ENCODE data around the gene RASAL2. TPM values are rescaled to one million over a fixed set of nuclear protein-coding genes. Genes with fewer than 3 reads are reported as not detected.
"Not testable (repeated sequence)": the region's sequence is repeated elsewhere in the genome, so short reads cannot be mapped to it uniquely, and the experiment has no call there.

RASAL2 gene
- total RNA-seq, 1 donor from 2014 or later: 17.3 TPM

DNA sequence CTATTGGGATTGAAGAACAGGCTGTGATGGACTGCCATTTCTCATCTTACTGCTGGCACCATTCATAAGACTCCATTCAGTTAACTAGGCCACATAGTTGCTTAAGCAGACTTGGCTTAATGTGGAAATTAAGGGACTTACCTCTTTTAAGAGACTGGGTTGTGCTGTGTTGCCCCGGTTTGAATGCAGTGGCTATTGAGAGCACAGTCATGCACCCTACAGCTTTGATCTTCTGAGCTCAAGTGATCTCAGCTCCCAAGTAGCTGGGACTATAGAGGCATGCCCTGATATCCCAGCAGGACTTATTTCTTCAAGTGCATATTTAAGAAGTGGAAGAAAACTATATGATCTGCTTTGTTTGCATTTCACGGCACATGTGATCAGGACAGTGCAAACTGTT lies 181.1 kb downstream of the RASAL2 start:
- no peak for DNase-seq (ENCODE audit: low spot score)

DNA sequence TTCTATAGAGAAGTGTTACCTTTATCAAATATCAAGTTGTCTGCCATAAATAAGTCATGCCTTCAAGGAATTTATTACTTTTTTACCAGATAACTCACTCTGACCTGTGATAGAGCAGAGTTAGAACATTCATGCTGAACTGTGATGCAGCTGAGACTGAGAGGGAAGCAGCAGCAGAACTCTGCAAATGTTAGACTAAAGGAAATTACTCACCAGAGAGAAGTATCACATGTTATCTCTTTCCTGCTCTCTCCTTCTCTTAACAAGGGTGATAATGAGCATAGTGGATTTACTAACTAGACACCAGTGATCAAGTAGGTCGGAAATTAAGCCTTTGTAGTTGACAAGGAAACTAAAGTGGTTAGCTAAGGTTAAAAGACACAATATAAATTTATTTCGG lies 181.6 kb downstream of the RASAL2 start:
- DNase-seq (ENCODE audit: low spot score): no peak

DNA sequence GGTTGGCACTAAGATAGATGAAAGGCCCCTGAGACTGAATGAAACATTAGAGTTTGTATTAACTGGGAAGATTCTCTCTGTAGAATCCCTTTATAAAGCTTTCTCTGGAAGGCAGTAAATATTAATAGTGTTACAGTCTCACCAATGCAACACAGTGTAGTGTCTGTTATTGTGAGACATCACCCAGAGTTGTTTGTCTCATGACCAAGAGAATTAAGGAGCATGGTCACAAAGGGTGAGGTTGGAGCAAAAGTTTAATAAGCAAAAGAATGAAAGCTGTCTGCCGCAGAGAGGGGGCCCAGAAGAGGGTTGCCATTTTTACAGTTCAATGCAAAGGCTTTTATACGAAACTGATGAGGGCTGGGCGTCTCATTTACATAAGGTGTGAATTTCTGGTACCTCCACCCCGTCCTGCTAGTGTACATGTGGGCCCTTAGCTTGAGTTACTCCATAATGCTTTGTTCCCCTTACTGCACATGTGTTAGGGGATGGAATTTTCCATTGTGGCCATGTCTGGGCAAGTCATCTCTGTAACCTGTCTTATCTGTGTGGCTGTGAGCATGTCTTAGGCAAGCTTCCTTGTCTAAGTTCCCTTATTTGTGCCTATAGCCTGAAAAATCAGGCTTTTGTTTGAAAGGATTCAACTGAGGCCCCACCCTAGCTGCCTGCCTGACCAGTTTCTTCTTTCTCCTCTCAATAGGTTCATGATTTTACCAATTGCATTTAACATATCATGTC lies 184.1 kb downstream of the RASAL2 start:
- no peak for DNase-seq (ENCODE audit: low spot score)

DNA sequence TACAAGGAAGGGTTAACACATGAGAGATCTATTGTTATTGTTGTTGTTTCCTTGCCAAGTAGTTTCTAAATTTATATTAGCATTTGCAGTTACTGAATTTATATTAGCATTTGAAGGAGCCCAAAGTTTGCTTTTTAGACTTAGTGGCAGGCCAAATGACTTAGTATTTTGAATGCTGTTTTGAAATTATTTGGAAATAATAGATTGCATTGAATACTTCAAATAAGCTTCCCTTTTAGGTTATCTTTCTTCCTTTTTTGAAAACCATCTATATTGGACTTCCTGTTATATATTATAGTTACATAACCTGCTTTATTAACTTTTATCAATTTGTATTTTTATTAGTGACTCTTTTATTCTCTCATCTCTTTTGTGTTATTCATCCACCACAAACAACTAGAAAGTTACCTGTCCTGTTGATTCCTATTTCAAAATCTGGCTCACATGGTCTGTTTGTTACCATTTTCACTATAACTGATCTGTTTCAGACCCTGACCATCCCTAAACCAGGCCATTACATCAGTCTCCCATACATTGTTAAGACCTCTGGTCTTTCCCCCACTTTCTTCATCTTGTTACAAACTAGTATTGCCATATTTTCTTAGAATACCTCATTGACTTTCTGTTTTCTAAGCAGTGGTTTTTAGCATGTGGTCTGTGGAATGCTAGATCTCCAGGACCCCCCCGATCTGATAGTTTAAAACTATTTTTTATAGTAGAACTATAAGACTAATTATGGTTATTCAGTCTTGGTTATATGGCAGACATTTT lies 185.2 kb downstream of the RASAL2 start:
- no peak for DNase-seq (ENCODE audit: low spot score)

DNA sequence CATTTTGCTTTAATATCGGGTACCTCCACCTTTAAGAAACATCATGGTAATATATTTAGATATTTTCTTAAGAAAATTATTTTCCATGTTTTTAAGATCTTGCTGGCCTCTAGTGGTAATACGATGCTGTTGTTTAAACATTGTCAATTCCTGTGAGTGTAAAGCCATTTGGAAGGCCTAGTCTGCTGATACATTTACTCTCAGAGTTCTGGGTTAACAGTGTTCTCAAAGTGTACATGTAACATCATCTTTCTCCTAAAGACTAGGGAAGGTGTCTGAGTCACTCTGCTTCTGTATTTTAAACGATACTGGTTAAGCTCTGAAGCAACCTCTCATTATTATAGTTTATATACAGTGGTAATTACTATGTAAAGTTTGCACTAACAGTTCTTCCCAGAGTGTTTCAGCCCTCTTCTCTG lies 189.1 kb downstream of the RASAL2 start:
- no peak for DNase-seq (ENCODE audit: low spot score)

DNA sequence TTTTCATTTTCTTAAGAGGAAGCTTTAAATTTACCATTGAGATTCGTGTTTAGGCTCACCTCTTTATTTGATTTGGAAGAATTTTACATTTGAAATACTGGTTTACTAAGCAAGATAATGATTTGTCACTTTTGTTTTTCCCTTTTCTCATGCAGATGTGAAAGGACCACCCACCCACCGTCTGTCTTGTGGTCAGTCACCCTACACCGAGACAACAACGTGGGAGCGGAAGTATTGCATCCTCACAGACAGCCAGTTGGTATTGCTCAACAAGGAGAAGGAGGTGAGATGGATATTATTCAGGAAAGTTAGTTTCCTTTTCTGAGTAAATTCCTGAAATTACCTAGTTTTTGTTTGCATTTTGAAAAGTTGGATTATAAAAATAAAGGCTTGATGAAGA lies 189.5 kb downstream of the RASAL2 start:
- DNase-seq (ENCODE audit: low spot score): no peak

DNA sequence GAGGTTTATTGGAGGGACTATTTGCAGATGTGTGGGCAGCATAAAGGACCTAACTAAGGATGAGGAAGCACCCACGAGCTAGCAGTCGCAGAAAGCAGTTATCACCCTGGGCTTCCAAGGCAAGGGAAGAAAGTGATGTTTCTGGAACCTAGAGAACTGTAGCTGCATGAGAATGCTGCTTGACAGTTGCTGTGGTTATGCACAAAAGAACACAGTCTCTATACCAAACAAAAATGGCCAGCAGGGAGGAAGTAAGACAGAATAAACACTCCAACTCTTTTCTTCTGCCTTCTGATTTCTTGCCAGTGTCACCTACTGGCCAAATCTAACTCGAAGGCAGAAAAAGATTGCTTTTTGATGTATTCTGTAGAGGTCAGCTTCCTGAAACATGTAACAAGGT lies 190.2 kb downstream of the RASAL2 start:
- DNase-seq (ENCODE audit: low spot score): no peak

DNA sequence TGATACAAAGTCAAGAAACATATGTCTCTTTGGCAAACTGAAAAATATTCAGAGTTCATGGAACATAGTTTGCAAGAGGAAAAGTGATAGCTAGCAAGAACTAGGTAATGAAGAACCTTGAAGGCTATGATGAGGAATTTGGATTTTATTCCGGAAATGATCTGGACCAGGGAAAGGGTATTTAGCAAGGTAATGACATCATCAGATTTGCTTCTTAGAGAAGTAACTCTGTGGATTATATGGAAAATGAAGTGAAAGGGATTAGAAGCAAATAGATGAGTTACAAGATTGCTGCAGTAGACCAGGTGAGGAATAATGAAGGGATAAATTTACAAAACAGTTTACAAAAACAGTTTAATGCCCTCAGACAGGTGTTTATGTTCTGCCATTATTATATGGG lies 197.3 kb downstream of the RASAL2 start:
- no peak for DNase-seq (ENCODE audit: low spot score)

DNA sequence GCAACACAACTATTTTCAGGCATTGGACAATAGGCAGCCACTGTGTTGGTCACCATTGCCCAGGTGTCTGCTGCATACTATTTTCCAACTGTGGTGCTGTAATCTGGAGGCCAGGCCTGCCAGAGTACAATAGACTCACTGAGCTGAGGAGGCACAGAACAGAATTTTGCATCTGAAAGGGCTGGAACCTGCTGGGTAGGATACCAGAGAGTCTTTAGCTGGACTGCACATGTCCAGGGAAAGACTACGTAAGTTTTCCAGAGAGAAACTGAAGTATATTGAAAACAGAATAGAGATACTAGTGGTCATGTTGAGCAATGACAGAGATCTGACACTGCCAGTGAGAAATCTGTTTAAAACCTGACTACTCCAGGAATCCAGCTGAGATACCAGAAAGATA lies 200.8 kb downstream of the RASAL2 start:
- DNase-seq (ENCODE audit: low spot score): no peak

DNA sequence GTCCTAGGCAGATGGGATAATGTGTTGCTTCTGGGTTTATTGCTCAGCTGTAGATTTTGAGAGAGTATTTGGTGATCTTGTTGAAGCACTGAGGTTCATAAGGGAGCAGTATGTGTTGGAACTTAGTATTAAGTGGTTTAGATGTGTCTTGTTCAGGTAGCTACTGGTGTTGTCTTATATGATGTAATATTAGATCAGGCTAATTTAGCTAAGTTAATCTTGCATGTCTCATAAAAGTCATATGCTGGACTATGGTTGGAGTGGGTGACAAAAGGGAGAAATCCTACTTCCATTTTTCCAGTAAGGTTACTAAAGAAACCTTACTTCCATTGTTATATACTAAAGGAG lies 206.4 kb downstream of the RASAL2 start:
- DNase-seq (ENCODE audit: low spot score): no peak

DNA sequence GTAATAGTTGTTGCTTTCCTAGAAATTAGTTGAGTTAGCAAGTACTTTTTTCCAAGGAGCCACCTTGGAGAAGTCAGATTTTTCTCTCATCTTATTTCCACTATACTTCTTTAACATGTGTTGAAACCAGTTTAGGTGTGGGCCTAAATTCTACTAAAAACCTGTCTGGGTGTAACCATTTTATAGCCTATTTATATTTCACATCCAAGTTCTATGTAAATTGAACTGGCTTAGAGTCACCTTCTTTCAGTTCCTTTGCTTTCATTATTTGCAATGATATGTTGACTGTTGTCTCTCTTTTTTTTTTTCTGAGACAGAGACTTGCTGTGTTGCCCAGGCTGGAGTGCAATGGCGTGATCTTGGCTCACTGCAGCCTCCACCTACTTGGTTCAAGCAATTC lies 207.2 kb downstream of the RASAL2 start:
- no peak for DNase-seq (ENCODE audit: low spot score)

DNA sequence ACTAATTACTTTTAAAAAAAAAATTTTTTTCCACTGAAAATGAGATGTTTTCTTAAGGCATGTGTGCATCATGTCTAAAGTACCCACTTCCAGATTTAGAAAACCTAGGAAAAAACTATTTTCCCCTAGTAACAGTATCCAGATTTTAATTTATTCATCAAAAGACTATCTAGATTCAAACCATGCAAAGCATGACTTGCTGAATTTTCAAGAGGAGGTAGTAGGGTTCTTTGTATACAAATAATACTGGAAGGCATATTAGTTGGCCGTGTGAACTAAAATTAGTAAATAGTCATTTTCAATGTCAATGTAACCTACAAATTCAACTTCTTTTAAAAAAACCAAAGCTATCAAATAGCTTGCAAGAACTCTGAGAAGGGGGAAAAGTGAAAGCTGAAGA lies 213.4 kb downstream of the RASAL2 start:
- DNase-seq (ENCODE audit: low spot score): no peak

DNA sequence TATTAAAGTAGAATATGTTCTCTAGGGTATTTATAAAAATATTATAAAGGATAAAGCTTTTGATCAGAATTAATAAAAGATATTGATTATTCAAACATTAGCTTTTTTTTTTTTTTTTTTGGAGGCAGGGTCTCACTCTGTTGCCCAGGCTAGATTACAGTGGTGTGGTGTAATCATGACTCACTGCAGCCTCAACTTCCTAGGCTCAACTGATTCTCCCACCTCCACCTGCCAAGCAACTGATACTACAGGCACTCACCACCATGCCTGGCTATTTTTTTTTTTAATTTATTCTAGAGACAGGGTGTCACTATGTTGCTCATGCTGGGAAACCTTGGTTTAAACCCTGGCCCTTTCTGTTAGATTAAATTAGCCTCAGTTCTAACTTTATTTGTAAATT lies 214.5 kb downstream of the RASAL2 start:
- DNase-seq (ENCODE audit: low spot score): no peak

DNA sequence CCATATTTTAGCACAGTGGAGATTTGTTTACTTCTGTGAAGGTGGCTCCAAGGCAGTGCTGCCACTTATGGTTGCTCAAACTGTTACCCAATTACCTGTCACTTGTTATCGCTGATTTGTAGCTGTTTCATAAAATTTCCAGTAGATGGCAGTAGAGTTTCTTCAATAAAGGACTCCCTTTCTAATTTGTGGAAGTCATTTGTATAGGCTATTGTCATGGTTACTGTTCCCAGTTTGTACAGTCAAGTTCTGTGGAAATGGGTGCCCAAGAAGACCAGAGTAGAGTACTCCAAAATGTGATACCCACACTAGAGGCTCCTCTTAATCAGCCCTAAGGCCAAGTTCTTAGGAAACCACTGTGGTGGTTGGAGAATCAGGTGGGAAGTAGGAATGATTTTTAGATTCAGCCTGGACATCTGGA lies 216.8 kb downstream of the RASAL2 start:
- no peak for DNase-seq (ENCODE audit: low spot score)

DNA sequence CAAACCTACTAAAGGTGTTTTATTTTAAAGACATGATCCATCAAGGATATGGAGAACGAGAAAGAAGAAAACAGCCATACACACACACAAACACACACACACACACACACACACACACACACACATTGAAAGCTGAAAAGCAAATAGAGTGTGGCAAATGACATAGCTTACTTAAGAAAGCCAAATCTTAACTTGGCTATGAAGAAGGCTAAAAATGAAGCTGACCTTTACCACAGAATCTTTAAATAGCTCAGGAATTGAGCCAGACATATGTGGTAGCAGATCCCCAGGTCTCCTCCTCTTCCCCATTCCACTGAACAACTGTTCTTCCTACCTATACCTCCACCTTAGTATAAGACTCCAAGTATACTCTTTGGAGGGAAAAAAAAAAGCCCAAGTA lies 217.3 kb downstream of the RASAL2 start:
- DNase-seq (ENCODE audit: low spot score): no peak

DNA sequence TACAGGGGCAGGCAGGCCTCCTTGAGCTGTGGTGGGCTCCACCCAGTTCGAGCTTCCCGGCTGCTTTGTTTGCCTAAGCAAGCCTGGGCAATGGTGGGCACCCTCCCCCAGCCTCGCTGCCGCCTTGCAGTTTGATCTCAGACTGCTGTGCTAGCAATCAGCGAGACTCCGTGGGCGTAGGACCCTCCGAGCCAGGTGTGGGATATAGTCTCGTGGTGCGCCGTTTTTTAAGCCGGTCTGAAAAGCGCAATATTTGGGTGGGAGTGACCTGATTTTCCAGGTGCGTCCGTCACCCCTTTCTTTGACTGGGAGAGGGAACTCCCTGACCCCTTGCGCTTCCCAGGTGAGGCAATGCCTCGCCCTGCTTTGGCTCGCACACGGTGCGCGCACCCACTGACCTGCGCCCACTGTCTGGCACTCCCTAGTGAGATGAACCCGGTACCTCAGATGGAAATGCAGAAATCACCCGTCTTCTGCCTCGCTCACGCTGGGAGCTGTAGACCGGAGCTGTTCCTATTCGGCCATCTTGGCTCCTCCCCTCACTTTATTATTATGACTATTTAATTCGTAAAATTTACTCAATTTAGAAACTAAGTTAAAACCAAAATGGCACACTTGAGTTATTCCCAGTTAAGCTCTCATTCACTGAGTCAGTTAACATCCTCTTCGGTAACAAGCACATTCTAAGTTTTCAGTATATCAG lies 226.5 kb downstream of the RASAL2 start:
- DNase-seq (ENCODE audit: low spot score): not testable (repeated sequence)

DNA sequence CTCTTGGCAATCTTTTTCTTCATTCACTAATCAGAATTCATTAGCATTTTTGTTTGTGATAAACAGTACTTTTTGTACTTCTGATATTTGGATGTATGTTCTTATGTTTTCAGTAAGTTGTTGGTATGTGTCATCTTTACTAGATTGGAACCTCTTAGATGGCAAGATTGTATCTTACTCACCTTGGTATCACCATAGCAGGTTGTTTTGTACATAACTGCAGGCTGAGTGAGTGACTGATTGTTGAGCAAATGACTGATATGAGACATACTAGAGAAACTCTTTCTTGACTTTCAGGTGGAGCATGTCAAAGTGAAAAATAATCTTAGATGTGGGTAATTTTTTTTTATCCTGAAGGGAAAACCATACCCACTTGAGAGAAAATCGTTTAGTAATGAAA lies 229.2 kb downstream of the RASAL2 start:
- no peak for DNase-seq (ENCODE audit: low spot score)

DNA sequence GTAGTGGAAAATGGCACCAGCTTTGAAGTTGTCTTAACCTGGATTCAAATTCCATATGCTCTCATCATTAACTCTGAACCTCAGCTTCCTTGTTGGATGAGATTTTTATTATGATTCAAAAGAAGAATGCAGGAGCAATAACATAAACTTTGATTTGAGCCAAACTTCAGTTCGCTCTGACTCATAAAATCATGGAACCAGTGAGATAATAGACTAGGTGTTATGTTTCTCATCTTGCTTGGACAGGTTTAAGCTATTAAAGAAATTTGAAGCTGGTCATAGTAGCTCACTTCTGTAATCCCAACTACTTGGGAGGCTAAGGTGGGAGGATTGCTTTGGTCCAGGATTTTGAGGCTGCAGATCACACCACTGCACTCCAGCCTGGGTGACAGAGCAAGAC lies 230.1 kb downstream of the RASAL2 start:
- no peak for DNase-seq (ENCODE audit: low spot score)

DNA sequence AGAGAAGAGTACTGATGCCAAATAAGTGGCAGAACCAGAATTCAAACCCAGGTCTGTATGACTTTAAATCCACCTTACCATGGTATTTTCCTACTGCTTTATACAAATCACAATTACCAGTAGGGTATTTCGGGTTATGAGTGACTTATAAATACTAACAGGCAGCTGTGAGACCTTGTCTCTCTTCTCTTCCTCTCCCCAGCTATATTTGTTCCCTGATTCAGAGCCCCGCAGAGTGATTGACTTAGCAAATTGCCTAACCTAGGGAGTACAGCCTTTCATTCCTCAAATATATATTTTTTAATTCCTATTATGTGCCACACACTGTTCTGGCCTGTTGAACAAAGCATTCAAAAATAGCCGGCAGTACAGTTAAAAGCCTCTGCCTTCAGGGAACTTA lies 234.8 kb downstream of the RASAL2 start:
- DNase-seq (ENCODE audit: low spot score): no peak

DNA sequence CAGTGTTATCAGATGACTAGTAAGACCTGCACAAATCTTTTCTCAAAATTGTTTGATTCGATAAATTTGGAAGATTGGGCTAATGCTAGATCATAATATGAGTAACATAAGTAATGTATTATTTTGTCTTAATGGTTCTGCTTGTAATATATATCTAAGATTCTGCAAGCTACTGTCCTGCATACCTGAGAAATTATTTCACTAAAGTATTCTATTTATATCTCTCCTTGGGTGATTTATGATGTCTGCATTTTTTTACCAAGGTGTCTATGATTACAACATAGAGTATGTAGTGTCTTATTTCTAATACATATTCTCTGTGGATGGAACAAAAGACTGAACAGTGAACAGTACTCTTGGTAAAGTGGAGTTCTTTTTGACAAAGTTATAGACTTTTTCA lies 236.2 kb downstream of the RASAL2 start:
- no peak for DNase-seq (ENCODE audit: low spot score)

DNA sequence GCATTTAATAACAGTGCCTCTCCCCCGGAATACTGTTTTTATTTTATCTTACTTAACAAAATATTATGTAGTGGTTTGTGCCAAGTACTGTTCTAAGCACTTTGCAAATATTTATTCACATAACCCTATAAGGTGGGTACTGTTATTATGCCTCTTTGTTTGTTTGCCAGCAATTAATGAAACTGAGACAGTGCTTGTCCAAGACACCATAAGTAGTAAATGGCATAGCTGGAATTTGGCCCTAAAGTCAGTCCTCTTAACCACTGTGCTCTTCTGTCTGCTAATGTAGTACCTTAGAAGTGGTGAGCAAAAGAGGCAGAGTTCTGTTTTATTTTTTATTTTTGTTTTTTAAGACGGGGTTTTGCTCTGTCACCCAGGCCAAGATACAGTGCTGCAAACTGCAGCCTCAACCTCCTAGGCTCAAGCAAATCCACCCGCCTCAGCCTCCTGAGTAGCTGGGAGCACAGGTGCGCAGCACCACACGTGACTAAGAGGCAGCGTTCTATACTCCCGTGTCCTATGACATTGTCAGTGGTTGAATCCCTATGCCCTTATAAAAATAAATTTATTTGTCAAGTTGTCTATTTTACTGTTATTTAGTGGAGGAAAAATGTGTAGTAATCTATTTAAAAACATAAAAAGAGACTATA lies 237.1 kb downstream of the RASAL2 start:
- DNase-seq (ENCODE audit: low spot score): no peak

DNA sequence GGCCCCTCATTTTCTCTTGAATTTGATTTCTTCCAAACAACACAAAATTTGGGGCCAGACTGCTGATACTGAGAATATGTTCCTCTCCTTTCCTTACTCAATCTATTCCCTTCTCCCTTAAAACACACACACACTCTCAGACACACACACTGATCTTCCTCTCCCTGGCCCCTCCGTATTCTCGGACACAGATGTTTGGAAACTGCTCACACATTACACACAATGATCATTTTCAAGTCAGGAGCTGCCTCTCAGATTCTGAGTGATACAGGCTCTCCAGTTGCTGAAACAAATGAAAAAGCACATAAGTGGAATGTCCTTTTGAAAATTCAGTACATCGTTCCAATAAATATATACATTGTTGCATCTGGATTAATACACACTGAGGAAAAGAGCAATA lies 241.5 kb downstream of the RASAL2 start:
- DNase-seq (ENCODE audit: low spot score): no peak
